Hematopoietic multipotent progenitor cell treated with erythropoietin and hydrocortisone succinate and interleukin-3 and kit ligand, for 15 days (in vitro differentiated cells): ENCODE data around the gene ARHGAP26.
"Not testable (repeated sequence)": the region's sequence is repeated elsewhere in the genome, so short reads cannot be mapped to it uniquely, and the experiment has no call there.

Experiments used
- DNase-seq: peaks from one replicate; pipeline ENCODE4 v3.0.0-alpha.2; 2015; ENCODE audit warnings: low spot score

Gene ARHGAP26

GRCh38 chr5:143118818-143119217 is 348.6 kb downstream of the ARHGAP26 start:
- DNase-seq: not testable (repeated sequence)

DNA sequence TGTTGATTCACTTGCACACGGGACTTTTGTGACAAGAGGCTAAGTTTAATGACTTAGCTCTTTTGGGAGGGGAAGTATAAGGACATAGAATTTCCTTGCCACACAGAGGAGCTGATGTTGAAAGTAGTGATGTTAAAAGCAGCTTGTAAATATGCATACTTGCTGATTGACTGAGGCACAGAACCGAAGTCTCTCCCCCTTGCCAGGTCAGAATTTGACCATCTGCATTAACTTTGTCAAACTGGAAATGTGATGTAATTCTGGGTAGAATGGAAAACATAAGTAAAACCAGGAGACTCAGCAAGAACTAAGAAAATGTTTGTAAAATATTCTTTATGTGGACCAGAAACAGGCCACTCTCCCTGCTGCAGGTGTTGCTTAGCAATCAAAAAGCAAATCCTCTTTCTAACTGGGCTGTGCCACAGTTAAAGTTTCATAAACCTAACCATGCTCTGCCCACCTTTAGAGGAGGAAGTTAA is 349.2 kb downstream of the ARHGAP26 start:
- DNase-seq: no peak

GRCh38 chr5:143119881-143120341 is 349.7 kb downstream of the ARHGAP26 start:
- DNase-seq: no peak

DNA sequence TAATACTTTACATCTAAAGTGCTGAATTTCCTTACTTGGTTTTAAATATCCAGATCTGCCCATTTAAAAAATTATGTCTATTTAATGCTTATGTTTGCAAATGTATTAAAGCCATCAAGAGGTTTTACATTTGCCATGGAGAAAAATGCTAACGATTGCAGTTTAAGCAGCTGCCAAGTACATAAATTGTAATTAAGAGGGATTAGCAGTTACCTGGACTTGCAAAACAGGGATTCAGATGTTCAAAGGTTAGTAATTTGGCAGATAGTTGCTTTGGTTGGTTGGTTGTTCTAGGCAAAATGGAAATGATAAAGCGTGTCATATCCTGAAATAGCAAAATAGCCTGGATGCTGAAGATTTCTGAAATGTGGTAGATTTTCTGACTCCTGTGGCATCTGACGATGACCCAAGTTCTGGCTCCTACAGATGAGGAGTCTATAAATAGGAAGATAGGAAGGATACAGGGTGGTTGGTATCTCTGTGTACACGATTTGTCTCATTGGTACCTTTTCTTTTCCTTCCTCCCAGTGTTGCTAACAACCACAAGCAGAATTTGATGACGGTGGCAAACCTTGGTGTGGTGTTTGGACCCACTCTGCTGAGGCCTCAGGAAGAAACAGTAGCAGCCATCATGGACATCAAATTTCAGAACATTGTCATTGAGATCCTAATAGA is 350.4 kb downstream of the ARHGAP26 start:
- no peak for DNase-seq

- no peak for DNase-seq
Measured at GRCh38 chr5:143121135-143121475, 350.9 kb downstream of the ARHGAP26 start.

- no peak for DNase-seq
Measured at GRCh38 chr5:143124593-143124992, 354.4 kb downstream of the ARHGAP26 start.

GRCh38 chr5:143126174-143127019 is 356.2 kb downstream of the ARHGAP26 start:
- no peak for DNase-seq

DNA sequence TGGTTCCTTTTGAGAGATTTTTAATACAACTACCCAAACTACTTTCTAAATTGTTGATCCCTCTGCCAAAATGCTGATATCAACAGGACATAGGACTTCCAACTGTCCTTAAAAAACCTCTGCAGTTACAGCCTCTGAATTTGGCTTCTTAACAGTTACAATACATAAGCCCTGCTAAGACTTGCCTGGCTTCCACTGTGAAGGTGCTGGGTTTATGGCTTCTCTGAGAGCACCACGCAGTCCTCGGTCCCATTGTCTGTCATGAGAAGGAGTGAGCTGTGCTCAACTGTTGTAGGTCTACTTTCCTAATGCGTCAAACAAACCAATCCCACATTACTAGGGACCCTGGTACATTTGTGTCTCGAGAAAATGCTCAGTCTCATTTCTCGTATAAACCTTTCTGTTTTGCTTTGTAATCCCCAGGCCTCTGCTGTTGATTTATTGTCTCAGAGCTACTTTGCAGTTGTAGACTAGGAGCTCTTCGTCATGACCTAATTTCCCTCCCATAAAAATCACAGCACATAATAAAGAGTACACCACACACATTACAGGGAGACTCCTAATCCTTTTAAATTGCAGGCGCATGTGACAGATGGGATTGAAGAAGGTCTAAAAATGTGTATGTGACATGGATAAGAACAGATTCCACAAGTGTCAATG is 358.4 kb downstream of the ARHGAP26 start:
- DNase-seq: no peak

- no peak for DNase-seq
Measured at GRCh38 chr5:143129203-143129602, 359.0 kb downstream of the ARHGAP26 start.

- no peak for DNase-seq
Measured at GRCh38 chr5:143129910-143130612, 359.9 kb downstream of the ARHGAP26 start.

GRCh38 chr5:143130613-143131305 is 360.6 kb downstream of the ARHGAP26 start:
- no peak for DNase-seq

DNA sequence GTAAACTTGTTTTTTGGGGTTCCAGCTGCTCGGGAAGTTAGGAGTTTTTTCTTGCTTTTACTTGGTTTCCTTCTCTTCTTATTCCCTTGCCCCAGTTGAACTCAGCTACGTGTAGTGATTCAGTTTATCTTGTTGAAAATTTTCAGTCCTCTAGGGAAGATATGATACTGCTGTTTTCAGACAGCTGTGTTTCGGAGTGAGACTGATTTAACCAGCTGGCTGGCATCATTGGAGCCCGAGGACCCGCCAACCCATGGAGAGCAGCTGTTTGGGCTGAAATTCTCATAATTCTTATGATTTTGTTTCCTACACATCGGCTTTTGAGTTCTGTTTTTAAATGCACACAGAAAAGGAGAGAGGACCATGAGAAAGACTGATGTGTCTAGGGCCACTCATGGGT is 361.8 kb downstream of the ARHGAP26 start:
- DNase-seq: no peak

DNA sequence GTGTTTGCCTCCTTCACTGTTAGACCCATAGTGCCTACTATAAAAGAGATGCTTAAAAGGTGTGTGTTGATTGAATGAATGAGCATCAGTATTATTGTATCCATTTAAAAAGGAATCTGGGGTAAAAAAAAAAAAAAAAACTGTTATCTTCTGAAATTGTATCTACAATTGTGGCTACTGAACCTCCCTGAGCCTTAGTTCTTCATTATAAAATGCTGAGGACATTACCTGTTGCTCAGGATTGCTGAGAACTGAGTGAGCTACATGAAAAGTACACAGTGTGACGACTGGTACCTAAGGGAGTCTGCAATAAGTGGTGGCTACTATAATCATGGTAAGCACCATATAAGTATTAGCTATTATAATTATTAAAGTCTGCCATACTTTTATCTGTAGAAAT is 362.6 kb downstream of the ARHGAP26 start:
- DNase-seq: no peak

GRCh38 chr5:143133721-143134120 is 363.5 kb downstream of the ARHGAP26 start:
- DNase-seq: no peak

DNA sequence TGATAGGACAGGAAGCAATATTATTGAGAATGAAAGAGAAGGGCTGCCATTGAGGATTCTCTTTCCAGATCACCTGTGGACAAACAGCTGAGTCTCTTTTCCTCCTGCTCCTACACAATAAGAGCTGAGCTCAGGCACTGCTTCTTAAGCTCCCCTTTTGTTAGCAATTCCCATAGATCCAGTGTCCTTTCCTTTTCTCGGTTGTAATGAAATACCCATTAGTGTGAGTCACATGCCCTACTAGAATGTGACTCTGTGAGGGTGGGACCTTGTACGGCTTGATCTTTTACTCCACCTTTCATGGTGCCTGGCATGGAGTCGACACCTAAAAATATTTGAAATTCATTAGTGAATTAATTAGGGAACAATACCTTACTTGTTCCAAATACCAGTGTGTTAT is 364.1 kb downstream of the ARHGAP26 start:
- no peak for DNase-seq

- DNase-seq: no peak
Measured at GRCh38 chr5:143134900-143135299, 364.7 kb downstream of the ARHGAP26 start.

GRCh38 chr5:143135832-143136551 is 365.8 kb downstream of the ARHGAP26 start:
- DNase-seq: no peak

GRCh38 chr5:143138839-143139238 is 368.7 kb downstream of the ARHGAP26 start:
- DNase-seq: no peak

- DNase-seq: no peak
Measured at GRCh38 chr5:143139585-143139984, 369.4 kb downstream of the ARHGAP26 start.

GRCh38 chr5:143140492-143141203 is 370.5 kb downstream of the ARHGAP26 start:
- DNase-seq: no peak
